GM12801 (cell line): Measurements from ENCODE around the gene NUP88.

ENCODE experiments used
- CTCF ChIP-seq: IDR thresholded peaks from one replicate; pipeline ENCODE4 v1.5.1; 2011; ENCODE audit warnings: control low read depth; ENCODE audit not compliant: insufficient read length; ENCODE audit errors: extremely low read depth

The NUP88 gene

DNA sequence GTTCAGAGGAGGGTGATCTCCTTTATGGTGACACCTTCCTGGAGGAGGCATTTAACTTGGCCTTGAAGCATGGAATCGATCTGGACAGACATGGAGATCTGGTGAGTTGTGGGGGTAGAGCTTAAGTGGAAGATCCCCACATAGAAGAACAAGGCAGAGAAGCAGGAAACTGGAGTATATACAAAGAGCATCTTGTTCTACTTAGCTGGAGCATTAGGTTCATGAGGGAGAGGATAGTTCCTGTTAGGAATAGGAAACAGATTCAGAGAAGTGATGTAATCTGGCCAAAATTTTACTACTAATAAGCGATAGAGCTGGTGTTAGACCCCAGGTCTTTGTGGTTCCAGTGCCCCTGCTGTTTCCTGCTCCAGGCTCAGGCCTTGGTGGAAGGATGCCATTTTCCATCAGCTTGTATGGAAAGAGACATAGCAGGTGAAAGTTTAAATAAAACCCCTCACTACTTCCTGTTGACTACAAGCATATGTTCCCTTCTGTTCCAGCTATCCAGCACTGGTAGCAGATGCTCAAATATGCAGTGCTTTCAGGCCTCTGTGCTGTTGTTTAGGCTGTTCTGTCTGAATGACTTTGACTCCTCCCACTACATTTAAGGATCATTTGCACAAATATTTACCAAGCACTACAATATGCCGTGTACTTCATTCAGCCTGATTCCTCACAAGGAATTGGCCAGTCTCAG lies 9.9 kb upstream of the NUP88 start:
- no peak for TF ChIP-seq CTCF

DNA sequence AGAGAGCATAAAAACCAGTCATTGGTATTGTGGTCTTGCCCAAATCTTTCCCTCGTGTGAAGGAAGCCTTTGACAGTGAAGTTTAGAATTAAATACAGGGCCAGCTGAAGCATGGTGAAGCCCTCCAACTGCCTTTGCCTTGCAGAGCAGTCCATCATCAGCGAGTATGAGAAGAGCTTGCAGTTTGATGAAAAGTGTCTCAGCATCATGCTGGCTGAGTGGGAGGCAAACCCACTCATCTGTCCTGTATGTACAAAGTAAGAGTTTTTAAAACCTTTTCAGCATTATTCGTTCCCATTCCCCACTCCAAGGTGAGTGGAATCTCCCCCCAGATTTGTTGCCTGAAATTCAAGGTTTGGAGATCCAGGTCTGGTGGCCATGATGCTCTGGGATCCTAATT lies 6.4 kb upstream of the NUP88 start:
- TF ChIP-seq CTCF: no peak

DNA sequence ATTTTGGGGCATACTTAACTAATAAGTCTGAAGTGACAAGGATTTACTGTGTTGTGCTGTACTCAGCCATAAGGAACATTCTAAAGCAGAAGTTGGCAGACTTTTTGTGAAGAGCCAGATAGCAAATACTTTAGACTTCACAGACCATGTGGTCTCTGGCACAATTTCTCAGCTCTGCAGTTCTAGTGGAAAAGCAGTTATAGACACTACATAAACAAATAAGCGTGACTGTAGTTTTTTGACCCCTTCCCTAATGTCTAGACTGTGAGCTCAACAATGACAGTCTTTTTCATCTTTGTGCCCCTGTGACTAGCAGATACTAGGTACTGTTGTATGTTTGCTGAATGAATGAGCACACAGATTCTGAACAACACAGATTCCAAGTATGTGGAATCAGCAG lies 5.4 kb upstream of the NUP88 start:
- no peak for TF ChIP-seq CTCF

DNA sequence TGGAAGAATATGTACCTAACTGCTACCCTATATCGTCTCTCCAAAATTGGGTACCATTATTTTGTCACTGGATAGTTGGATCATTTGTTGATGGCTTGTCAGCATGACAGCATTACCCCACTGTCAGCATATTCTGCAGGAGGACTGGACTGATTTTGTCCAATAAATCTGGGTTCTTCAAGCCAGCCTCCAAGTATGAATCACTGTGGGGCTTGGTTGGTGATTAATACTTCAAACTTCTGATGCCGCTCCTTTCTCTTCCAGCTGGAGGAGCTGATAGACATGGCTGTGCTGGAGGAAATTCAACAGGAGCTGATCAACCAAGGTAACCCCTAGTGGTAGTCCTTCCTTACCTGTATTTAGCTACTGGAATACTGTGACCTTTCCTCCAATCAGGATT lies 3.0 kb upstream of the NUP88 start:
- no peak for TF ChIP-seq CTCF

DNA sequence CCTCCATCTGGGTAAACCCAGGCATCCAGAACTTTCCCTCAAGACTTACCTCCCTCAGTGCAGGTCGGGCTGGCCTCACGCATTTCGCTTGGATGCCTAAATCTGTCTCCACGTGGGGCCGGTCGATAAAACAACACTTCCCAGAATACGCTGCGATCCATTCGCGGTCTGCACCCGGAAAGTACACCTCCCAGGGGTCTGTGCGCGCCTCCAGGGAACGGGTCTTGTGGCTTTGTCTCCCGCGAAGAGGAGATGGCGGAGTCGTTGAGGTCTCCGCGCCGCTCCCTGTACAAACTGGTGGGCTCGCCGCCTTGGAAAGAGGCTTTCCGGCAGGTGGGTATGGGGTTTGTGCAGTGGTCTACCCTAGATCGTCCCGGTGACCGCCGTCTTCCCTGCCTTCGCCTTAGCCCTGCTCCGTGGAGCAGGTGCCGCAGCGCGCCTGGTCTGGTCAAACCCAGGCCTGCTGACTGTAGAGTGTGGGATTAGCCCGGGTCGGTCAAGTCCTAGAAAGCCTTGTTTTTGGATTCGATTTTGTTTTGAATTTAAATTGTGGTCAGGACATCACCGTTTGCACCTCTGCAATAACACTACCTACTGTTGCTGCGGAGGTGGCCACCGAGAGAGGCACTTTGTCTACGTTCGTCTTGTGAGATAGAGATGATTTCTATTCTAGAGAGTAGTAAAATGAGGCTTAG lies 644 bp upstream of the NUP88 start, which contains the start of gene RPAIN:
RPAIN (plus strand) TSS at position 224 of the 695 bp plus-strand sequence; CDS start at position 253, 29 bp downstream.
- TF ChIP-seq CTCF: no peak

DNA sequence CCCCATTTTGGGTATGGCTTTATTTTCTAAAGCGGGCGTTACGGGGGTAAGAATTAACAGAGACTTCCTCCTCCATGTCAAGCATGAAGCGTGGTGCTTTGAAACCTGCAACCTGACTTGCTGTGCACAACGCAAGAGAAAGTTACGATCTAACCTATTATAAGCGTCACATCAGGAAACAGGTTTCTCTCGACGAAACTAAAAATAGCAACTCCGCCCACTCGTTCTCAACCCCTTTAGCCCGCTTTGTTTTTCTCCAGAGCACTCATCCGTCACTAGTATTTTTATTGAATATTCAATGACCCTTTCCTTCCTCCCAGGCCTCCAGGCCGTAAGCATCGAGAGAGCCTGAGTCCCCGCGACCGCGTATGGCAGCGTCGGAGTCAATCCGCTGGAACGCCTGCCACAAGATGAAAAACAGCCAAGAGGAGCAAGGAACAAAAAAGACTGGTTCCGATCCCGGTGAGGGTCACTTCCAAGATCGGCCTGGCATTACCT lies 555 bp downstream of the NUP88 start:
- no peak for TF ChIP-seq CTCF

DNA sequence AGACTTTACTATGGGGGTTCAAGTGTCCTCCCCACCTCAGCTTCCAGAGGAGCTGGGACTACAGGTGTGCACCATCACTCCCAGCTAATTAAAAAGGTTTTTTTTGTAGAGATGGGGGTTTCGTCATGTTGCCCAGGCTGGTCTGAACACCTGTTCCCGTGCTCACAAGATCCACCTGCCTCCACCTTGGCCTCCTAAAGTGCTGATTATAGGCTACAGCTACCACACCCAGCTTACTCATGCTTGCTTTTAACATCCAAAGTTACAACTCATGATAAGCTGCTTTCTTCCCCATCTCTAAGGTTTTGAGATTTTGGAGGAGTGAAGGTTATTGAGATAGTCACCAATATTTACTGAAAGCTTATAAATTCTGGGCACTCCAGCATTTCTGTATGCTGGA lies 2.6 kb downstream of the NUP88 start:
- TF ChIP-seq CTCF: no peak
